Uterus (tissue), 4 donors: Measurements from ENCODE around the gene TNK1. TPM values are rescaled to one million over a fixed set of nuclear protein-coding genes. Genes with fewer than 3 reads are reported as not detected.

ENCODE experiments used
- DNase-seq, 2 donors: peaks; one replicate each; pipeline ENCODE4 v3.0.0-alpha.2; 2019 to 2020
- H3K27ac ChIP-seq, 2 donors: fragments of 200-600 bp; sonication (generic); 1 replicate in 1 of 2; 2 replicates in 1 of 2; pipeline ENCODE4 v1.5.1; 2016 to 2018
- H3K27me3 ChIP-seq, 2 donors: fragments of 200-600 bp; sonication (generic); one replicate each; pipeline ENCODE4 v1.5.1; 2018 to 2019; ENCODE audit warnings: control low read depth in 1 of 2
- H3K36me3 ChIP-seq, 2 donors: fragments of 200-600 bp; sonication (generic); one replicate each; pipeline ENCODE4 v1.5.1; 2019; ENCODE audit warnings: control low read depth in 1 of 2
- H3K4me1 ChIP-seq, 2 donors: fragments of 200-600 bp; sonication (generic); one replicate each; pipeline ENCODE4 v1.5.1; 2018 to 2019; ENCODE audit warnings: control low read depth in 1 of 2
- H3K4me3 ChIP-seq, 2 donors: fragments of 200-600 bp; sonication (generic); 1 replicate in 1 of 2; 2 replicates in 1 of 2; pipeline ENCODE4 v1.5.1; 2018 to 2019; ENCODE audit warnings: mild to moderate bottlenecking in 1 of 2
- H3K9me3 ChIP-seq, 2 donors: fragments of 200-600 bp; sonication (generic); one replicate each; pipeline ENCODE4 v1.5.1; 2019; ENCODE audit warnings: control low read depth in 1 of 2
- CTCF ChIP-seq, 4 experiments: fragments of 200-600 bp in 2 of 4; fragments of 450-650 bp in 2 of 4; sonication (generic) in 2 of 4; IDR thresholded peaks; one replicate each; pipeline ENCODE4 v1.5.1; 2016 to 2019; ENCODE audit warnings: antibody characterized with exemption in 4 of 4, mild to moderate bottlenecking in 2 of 4, moderate library complexity in 1 of 4
- POLR2A ChIP-seq, 2 donors: fragments of 450-650 bp; IDR thresholded peaks; one replicate each; pipeline ENCODE4 v1.6.1; 2016; ENCODE audit warnings: antibody characterized with exemption in 2 of 2, mild to moderate bottlenecking in 1 of 2, moderate library complexity in 1 of 2
- intact Hi-C: fragments of 100-400 bp; cut with DNase I; formaldehyde crosslinking; loops from one replicate; pipeline ENCODE4 v1.15.1; 2023; ENCODE audit warnings: low total_unique reads
- total RNA-seq, 4 donors: library from RNA; depleted of rRNA in 3 of 4; stranded (reverse); fragments of >200 nt in 3 of 4; gene quantifications; one replicate each; pipeline versions ENCODE4 v1.1.0 to v1.2.4, GENCODE V29; 2014 to 2023
- donor health status: DM: yes; HTN: yes; CAD: no.

Gene TNK1
- total RNA-seq, 4 donors from 2014 or later, result 0.26 to 9.2 (median 1.8) TPM

- no peaks in the 10 kb centered on the region for H3K36me3 ChIP-seq
- H3K4me1 ChIP-seq, result no peaks in the 10 kb centered on the region
- TF ChIP-seq POLR2A (IDR thresholded peaks at IDR 0.05) (no peak), CTCF (IDR thresholded peaks at IDR 0.05) (no peak)
- intact Hi-C loops, result no loop called here
- H3K9me3 ChIP-seq, result no peaks in the 10 kb centered on the region
- H3K27me3 ChIP-seq, result no peaks in the 10 kb centered on the region
- H3K27ac ChIP-seq, result no peak within 1 kb of the TSS
- DNase-seq, result no peak
- H3K4me3 ChIP-seq, result no peak within 1 kb of the TSS
Observed at GRCh38 chr17:7425316-7425715, 44.4 kb downstream of the TNK1 start, which contains the start of gene SPEM2. TSS of gene SPEM2 (plus strand) at chr17:7425616. CDS start at chr17:7425689, 73 bp downstream.

DNA sequence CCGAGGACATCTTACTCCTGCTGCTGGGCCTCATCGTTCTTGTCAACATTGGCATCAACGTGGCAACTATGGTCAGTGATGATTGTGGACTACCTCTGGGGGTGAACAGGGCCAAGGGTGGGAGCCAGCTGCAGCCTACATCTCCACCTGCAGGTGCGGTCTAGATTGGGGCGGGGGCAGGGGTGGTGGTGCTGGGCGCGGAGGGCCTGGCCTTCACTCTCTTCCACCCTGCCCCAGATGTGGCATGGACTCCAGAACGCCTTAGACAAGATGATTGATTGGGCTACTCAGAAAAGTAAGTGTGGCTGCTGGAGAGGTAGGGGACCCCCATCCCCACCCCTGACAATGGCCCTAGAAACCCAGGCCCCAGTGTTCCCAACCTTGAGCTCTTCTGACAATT lies 44.9 kb downstream of the TNK1 start:
- DNase-seq, result no peak
- Histone ChIP-seq H3K27me3 (no peaks in the 10 kb centered on the region), H3K4me3 (no peak overlapping the region), H3K36me3 (no peaks in the 10 kb centered on the region), H3K27ac (no peak overlapping the region), H3K4me1 (no peaks in the 10 kb centered on the region), H3K9me3 (no peaks in the 10 kb centered on the region)
- TF ChIP-seq CTCF (IDR thresholded peaks at IDR 0.05) (no peak), POLR2A (IDR thresholded peaks at IDR 0.05) (no peak)
- intact Hi-C loops, result no loop called here

DNA sequence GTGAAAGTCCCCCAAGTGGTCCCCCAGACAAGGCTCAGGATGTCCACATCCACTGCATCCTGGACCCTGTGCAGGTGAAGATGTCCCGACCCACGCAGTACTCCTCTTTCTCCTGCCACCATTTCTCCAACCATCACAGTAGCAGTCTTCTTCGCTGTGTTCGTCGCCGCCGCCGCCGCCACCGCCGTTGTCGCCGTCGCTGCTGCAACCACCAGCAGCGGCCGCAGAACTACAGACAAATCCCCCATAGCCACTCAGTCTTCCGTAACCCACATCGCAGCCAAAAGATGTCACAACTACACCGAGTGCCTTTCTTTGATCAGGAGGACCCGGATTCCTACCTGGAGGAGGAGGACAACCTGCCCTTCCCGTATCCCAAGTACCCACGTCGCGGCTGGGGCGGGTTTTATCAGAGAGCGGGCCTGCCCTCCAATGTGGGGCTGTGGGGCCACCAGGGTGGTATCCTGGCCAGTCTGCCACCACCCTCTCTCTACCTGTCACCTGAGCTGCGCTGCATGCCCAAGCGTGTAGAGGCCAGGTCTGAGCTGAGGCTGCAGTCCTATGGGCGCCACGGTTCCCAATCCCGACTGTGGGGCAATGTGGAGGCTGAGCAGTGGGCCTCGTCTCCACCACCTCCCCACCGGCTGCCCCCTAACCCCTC lies 45.4 kb downstream of the TNK1 start:
- Histone ChIP-seq H3K4me3 (no peak overlapping the region), H3K9me3 (no peaks in the 10 kb centered on the region), H3K27me3 (no peaks in the 10 kb centered on the region), H3K36me3 (no peaks in the 10 kb centered on the region), H3K27ac (no peak overlapping the region), H3K4me1 (no peaks in the 10 kb centered on the region)
- no peak for DNase-seq
- TF ChIP-seq CTCF (IDR thresholded peaks at IDR 0.05) (no peak), POLR2A (IDR thresholded peaks at IDR 0.05) (no peak)
- intact Hi-C loops, result no loop called here

DNA sequence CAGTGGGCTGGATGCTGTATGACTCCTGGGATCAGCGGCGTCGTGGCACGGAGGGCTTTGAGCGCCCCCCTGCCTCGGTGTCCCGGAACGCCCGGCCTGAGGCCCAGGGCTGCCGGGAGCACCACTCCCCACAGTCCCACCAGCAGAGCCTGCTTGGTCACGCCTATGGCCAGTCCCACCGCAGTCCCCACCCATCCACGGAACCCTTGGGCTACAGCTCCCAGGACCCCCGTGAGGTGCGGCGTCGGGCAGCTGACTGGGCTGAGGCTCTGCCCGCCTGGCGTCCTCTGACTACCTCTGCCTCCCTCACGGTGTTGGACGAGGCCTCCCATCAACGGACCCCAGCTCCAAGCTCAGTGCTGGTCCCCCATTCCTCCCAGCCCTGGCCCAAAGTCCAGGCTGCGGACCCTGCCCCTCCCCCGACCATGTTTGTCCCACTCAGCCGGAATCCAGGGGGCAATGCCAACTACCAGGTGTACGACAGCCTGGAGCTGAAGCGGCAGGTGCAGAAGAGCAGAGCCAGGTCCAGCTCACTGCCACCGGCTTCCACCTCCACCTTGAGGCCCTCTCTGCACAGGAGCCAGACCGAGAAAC lies 46.1 kb downstream of the TNK1 start:
- Histone ChIP-seq H3K4me1 (no peaks in the 10 kb centered on the region), H3K4me3 (no peak overlapping the region), H3K27ac (no peak overlapping the region), H3K9me3 (no peaks in the 10 kb centered on the region), H3K27me3 (no peaks in the 10 kb centered on the region), H3K36me3 (no peaks in the 10 kb centered on the region)
- TF ChIP-seq CTCF (IDR thresholded peaks at IDR 0.05), result no peak
- TF ChIP-seq POLR2A (IDR thresholded peaks at IDR 0.05), result no peak
- intact Hi-C loops, result no loop called here
- no peak for DNase-seq

DNA sequence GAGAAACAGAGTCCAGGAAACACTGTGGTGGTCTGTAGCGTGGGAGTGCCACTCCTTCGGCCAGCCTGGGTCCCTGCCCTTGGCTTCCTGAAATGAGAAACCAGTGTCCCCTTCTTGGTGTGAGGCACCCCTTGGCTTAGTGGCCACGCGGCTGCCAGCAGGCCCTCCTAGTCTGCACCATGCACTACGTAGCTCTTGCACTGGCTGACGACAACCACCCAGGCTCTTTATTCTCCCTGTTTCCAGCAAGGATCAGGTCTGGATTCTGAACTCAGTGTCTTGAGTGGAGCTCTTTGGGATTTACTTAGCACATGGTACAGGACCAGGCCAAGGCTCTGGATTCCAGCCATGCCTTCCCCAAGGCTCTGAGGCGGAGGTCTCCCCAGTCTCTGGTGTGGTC lies 46.7 kb downstream of the TNK1 start:
- no peak for DNase-seq
- Histone ChIP-seq H3K27me3 (no peaks in the 10 kb centered on the region), H3K9me3 (no peaks in the 10 kb centered on the region), H3K27ac (no peak overlapping the region), H3K4me3 (no peak overlapping the region), H3K4me1 (no peaks in the 10 kb centered on the region), H3K36me3 (no peaks in the 10 kb centered on the region)
- intact Hi-C loops, result no loop called here
- no peak for TF ChIP-seq POLR2A (IDR thresholded peaks at IDR 0.05)
- no peak for TF ChIP-seq CTCF (IDR thresholded peaks at IDR 0.05)
